Endometrial microvascular endothelial cells (primary cell): Measurements from ENCODE around the gene PLPP1. TPM values are rescaled to one million over a fixed set of nuclear protein-coding genes. Genes with fewer than 3 reads are reported as not detected.
"Not testable (repeated sequence)": the region's sequence is repeated elsewhere in the genome, so short reads cannot be mapped to it uniquely, and the experiment has no call there.

ENCODE experiments used
- in situ Hi-C: cut with HindIII; loops from 2 replicates; pipeline ENCODE4 v1.10.0; 2017; ENCODE audit warnings: low sequenced_read_pairs, low pct_unique_long_range_greater_than_20kb; ENCODE audit errors: inconsistent ontology term
- total RNA-seq: library from RNA; depleted of rRNA; stranded (reverse); fragments of >200 nt; gene quantifications from one replicate; pipeline ENCODE4 v1.2.3, GENCODE V29; 2015; ENCODE audit errors: inconsistent ontology term

Gene PLPP1
- total RNA-seq, 1 donor from 2014 or later = 23.8 TPM

DNA sequence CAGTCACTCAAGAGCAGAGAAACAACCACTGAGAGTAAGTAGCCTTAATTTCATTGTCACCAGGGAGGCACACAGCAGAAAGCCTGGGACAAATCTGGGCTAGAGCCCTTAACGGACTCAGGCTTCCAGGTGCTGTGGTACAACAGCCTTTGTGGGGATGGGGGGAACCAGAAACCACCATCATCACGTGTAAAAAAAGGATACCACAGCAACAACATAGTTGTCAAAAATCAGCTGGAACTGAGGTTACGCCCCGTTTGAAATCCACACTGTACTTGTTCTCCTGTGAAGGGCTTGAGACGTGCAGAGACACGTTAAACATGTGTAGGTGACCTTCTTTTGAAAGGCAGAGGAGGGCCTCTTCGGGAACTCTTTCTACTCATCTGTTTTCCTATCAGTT lies 16.6 kb upstream of the PLPP1 start:
- in situ Hi-C loops = no loop called here

DNA sequence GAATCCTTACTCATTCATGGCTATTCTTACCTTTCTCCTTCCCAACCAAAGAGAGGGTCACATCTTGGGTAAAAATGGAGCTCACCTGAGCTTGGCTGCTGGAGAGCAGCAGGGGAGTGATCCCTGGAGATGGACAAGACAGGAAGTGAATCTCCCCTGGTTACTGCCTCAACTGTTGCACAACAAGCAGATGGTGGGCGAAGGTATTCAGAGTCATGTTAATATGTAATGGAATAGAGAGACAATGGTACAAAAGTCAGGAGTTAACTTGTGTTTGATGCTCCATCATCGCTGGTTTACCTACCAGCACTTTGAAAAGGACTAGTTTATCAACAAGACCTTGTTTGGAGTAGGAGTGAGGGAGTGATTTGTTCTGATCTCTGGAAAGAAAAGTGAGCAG lies 13.0 kb upstream of the PLPP1 start:
- in situ Hi-C loops = no loop called here

DNA sequence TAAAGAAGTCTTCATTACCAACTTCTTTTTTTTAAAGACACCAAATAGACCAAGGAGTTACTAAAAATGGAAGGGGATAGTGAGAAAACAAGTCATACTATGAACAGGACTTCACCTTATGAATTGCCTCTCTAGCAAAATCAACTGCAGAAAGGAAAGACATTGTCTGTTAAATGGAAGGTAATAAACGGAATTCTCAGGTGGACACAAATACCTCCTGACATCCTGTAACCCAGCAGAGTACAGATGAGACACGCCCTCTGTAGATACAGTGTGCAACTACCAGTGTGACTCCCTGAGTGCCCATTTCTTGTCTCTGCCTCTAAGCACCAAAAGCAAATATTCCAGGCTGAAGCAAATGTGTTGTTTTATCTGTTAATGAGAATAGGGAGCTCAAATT lies 12.2 kb upstream of the PLPP1 start:
- in situ Hi-C loops = no loop called here

DNA sequence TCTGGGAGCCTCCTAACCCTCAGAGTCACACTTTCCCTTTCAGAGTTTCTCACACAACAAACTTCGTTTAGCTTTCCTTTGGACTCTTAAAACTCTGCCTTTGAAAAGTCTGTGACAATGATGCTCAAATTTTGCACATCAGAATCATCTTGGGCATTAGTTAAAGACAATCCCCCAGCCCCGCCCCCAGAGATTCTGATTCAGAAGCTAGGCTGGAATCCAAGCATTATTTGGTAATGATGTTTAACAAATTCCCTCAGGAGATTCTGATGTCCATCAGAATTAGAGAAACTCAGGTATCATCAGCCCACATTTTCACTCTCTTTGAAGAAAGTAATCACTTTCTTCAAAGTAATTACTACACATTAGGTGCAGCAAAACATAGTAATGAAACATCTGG lies 9.6 kb upstream of the PLPP1 start:
- in situ Hi-C loops = no loop called here

DNA sequence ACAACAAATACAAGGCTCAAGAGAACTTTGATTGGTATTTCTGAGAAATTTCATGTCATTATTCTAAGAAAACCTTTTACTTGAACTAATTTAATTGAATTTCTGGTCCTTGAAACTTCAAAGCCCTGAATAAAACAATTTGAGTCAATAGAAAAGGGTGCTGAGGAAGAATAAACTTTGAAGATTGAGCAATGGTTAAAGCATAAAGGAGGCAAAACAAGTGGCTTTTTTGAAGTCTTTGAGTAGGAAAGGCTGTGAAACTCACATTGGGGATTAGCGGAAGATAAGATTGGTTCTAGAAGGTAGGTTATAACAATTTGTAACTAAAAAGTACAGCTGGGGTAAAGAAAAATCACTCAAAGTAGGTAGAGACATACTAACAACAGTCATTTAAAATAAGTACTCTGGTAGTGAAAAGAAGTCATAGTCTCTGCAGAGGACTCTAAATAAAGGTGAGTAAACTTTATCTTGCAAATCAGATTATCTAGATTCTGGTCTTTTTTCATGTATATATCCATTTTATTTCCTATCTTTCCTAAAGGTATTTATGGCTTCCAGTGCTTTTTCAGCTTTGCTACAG lies 6.4 kb upstream of the PLPP1 start:
- in situ Hi-C loops = no loop called here

DNA sequence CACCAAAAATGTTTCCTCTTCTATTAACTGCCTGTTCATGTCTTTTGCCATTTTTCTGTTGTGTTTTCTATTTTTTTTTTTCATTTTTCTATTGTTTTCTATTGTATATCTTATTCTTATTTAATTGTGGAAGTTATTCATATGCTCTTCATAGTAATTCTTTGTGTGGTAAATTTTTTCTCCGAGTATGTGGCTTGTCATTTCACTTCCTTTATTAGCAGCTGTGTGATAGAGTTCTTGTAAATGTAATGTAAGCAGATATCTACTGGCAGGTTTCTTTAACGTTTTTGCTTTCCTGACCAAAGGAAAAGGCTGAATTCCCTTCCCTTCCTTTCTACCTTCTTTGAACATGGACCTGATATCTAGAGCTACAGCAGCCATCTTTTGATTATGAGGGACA lies 5.8 kb upstream of the PLPP1 start:
- in situ Hi-C loops = no loop called here

DNA sequence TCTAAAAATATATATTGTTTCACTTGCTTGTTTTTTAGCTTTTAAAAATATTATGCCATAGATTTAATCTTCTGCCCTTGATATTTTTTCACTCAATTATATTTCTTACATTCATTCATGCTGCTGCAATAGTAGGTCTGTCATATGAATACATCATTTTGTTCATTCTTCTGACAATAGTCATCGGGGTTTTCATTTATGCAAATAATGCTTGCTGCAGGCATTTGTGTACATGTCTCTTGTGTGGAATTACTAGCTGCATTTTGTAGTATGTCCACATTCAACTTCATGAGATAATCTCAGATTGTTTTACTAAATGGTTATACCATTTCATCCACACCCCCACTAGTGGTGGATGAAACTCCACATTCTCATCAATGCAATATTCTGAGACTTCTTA lies 5.3 kb upstream of the PLPP1 start:
- in situ Hi-C loops = no loop called here

DNA sequence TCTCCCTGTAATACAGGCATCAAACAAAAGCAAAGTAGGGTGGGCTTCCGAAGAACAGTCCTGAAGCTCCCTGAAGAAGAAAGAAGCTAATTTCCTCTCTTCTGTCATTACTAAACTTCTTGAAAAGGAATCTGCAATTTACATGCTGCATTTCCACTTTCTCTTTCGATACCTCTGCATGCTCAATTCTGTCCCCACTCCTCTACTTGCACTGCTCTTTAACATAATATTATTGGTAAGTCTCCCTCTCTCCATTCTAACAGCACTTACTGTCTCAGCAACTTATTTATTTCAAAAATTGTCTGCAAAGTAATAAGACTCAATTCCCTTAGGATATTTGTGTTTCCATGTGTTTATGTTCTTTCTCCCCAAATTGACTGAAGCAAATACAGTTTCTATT lies 3.9 kb upstream of the PLPP1 start:
- in situ Hi-C loops = no loop called here

DNA sequence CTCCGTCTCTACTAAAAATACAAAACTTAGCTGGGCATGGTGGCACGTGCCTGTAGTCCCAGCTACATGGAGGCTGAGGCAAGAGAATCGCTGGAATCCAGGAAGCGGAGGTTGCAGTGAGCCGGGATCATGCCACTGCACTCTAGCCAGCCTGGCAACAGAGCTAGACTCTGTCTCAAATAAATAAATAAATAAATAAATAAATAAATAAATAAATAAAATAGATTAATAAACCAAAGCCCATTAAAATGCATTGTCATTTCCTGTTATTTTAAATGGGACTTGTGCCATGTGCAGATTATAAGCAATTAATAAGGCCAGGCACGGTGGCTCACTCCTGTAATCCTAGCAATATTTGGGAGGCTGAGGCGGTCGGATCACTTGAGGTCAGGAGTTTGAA lies 2.6 kb upstream of the PLPP1 start:
- in situ Hi-C loops = not testable (repeated sequence)

DNA sequence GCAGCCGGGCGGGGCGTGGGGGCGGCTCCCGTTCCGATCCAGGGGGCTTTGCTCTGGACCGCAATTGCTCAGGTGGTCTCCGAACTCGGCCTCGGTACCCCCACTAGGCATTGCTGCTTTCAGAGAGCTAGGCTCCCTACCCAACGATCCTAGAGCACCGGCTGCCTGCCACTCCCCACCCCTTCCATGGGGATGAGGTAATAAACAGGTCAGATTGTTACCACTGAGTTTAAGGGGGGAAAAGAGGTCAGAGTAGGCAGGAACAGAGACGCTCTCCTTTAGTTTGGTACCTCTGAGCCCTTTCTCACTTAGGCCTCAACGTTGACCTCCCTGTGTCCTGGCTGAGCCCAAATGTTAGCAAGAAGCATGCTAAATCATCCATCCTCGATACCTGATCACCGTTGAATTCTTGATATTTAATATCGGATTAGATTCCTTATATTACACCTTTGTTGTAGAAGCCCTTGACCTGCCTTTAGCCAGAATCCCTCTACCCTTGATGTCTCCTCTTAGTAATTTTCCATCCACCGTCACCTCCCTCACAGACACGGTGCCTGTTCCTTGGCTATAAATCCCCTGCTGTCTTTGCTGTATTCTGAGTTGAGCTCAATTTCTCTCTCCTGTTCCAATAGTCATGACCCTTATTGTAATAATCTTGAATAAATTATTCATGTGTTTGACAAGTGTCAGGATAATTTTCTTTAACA lies 588 bp upstream of the PLPP1 start:
- in situ Hi-C loops = no loop called here

DNA sequence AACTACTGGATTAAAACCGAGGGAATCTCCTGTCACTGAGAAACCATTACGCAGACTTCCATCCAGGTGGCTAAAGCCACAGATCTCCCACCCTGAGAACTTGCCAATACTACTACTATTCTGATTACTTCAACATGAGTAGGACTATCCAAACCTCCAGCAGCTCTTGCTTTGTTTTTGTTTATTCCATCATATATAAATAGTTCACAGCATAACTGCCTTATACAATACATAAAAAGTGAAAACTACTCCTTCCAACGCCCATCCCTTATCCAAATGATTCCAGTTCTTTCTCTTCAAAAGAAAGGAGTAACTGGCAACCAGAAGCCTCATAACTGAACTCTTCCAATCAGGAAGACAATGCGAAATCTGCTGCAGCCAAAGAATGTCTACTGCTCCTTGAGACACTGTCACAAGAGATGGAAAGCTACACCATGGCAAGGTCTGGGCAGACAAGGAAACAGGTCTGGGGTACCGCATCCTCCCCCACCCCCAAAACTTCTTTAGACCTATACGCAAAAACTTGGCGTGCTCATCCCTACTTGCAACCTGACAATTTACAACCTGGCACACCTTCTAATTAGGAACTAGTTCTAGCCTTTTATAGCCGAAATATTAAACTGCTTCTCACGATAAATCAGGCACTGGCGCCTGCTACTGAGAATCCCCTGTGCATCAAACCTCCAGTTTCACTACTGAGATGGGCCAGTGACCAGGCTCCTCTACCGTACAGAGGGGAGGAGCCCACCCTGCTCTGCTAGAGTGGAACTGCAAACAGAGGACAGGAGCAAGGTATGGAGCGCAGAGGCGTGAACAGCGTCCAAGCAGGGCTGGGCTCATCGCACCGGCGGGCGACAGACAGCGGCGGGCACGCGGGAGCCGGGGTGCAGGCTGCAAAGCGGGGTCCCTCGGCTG lies 986 bp downstream of the PLPP1 start:
- in situ Hi-C loops = no loop called here

DNA sequence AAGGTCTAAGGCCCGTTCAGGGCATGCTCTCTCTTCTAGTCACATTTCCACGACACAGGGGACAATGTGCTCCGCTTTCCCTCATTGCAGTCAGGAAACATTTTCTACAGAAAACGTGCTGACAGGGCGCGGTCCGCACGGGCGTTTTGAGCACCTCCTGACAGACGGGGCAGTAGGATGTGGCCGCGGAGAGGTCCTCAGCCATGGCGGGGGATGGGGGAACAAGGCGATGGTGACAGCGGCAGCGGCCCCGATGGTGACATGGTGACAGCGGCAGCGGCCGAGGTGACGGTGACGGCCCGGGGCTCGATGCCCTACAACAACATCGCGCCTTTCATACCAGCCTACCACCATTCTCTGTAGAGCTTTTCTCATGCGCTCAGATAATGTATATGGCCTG lies 4.1 kb downstream of the PLPP1 start:
- in situ Hi-C loops = no loop called here

DNA sequence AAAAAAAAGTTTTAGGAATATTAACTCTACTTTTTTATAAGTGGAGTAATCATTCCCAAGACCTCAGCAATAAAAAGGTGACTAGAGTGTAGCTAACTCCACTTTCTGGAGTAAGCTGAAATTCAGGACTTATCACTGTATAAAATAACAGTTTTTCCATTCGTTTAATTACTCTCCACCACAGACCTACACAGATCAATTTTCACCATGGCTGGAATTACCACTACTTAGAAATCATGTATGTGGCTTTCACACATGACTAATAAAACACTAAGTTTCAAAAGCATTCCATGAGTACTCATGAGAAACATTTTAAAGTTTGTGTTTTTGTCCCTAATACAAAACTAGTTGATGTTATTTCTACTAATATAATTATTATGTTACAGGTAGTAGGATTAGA lies 9.9 kb downstream of the PLPP1 start:
- in situ Hi-C loops = no loop called here

DNA sequence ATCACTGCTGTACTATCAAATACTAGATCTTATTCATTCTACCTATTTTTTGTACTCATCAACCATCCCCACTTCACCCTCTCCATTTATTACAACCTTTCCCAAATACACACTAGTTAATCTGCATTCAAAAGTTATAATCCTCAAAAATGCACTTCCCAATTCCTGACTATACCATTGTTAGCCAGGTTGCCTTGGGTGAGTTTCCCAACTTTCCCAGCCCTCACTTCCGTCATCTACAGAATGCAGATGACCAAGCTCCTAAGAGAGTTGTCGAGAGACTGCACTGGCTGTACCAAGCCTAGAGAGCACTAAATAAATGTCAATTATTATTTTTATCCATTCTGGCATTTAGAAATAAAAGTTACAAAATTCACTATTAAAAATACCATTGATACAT lies 11.5 kb downstream of the PLPP1 start:
- in situ Hi-C loops = no loop called here

DNA sequence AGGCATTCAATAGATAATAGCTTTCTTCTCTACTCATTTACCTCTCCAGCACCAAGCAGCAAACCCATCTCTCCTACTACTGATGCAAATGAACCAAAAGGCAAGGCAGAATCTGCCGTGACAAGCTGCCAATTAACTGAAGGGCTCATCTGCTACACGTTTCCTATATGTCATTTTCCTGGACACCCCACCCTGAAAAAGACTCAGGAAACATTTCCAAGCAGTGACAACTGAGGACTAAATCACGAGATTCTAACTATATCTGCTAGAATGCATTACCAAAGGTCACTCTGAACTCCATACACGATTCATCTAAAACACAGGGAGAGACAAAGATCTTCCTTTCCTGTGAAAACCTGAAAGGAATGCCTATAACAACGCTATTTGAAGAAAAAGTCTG lies 12.9 kb downstream of the PLPP1 start:
- in situ Hi-C loops = no loop called here

DNA sequence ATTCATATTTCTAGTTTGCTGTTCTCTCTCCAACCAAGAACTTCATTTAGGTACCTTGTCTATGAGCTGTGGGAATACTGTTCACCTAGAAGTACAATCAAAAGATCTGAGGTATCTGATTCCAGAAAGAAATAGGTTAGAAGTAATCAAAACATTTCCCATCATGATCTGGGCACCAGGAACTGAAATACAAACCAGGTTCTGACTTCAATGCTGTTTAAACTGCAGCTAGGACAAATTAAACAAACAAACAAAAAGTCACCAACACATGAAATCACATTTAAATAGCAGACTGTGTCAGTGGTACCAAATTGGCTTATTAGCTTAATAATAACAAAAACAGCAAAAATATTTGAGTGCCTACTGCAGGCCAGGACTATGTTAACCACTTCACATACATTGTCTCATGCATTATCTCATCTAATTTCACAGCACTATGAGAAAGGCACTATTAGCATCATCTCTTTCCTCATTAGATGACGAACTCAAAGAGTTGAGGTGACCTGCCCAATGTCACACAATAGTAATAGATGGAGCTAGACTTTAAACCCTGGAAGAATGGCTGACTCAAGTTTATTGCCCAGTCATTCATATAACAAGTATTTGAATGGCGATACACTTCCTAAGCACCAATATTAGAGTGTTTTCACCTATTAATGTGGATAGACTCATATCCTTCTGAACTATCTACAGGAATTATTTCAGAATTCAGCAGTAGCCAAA lies 14.5 kb downstream of the PLPP1 start:
- in situ Hi-C loops = no loop called here

DNA sequence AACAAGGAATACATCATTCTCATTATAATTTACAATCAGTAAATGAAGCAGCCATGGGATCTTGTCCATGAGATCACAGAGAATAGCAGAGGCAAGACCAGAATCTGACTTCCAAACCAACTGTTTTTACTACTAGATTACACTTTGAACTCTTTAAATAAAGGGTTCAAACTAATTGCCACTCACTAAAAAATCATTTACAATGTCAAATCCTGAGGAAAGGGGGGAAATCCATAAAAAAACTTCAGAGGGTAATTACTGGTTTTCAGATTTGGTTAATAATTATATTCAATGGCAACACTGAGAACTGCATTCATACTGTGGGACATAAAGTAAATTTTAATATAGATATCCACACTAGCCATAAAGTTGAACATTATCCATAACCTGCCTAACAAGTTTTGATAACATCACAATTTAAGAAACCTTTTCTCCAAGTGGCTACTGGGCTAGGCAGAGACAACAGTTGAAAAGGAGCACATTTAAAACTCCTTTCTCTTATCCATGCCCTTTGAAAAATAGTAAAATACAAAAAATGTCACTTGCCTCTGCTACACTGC lies 15.9 kb downstream of the PLPP1 start:
- in situ Hi-C loops = no loop called here

DNA sequence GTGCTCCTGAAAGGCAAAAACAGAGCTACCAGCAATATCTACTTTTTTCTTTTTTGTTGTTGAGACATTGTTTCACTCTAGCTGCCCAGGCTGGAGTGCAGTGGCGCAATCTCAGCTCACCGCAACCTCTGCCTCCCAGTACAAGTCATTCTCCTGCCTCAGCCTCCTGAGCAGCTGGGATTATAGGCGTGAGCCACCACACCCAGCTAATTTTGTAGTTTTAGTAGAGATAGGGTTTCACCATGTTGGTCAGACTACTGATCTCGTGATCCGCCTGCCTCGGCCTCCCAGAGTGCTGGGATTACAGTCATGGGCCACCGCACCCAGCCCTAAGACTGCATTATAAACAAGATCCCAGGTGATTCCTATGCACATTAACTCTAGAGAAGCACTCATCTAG lies 17.0 kb downstream of the PLPP1 start:
- in situ Hi-C loops = no loop called here

DNA sequence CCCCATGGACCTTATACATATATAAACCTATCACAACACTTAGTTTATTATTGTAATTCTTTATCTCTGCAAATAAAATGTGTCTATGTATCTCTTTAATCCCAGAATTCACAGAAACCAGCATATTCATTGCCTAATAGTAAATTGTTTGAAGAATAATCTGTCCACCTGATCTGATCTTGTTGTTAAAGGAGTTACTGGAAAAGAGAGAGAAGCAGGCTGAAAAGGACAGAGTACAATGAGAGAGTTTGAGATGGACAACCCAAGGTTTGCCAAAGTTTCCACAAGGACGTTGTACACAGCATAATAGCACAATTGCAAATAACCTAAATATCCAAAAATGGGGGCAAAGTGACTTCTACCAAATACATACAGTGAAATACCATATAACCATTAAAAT lies 23.8 kb downstream of the PLPP1 start:
- in situ Hi-C loops = no loop called here
